ENCODE measurements around the gene PITX1. TPM values are rescaled to one million over a fixed set of nuclear protein-coding genes. Genes with fewer than 3 reads are reported as not detected.
"Not testable (repeated sequence)": the region's sequence is repeated elsewhere in the genome, so short reads cannot be mapped to it uniquely, and the experiment has no call there.

PITX1 gene
- total RNA-seq (2014; rRNA removed; shearing (Covaris generic)): 37.8 and 38.5 TPM in 2 replicates

DNA sequence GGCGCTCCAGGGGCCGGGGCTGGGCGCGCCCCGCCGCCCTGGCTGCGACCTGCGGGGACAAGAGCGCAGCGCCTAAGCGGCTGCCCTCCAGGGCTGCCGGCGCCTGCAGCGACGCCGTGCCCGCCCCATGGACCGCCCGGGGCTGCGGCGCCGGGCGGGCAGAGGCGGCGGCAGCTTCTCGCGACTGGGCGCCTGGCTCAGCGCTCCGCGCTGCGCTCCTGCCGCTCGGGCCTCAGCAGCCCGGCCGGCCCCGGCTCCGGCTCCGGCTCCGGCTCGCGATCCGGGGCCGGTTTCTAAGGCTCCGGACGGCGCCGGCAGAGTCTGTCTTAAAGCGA is at the start of gene PITX1:
PITX1 (minus strand) TSS at position 328 of the 335 bp plus-strand sequence. CDS start 347 bp downstream, outside the sequence.
- Histone ChIP-seq H3K27me3 (no peaks in the 10 kb centered on the region), H3K27ac (peak within 1 kb of the TSS; percentile 80), H3K9me3 (replicated peaks) (no peaks in the 10 kb centered on the region), H3K4me3 (peak within 1 kb of the TSS; percentile 99), H3K4me1 (no peaks in the 10 kb centered on the region), H3K36me3 (peaks cover 24% of the 10 kb centered on the region)
- no peak for DNase-seq

DNA sequence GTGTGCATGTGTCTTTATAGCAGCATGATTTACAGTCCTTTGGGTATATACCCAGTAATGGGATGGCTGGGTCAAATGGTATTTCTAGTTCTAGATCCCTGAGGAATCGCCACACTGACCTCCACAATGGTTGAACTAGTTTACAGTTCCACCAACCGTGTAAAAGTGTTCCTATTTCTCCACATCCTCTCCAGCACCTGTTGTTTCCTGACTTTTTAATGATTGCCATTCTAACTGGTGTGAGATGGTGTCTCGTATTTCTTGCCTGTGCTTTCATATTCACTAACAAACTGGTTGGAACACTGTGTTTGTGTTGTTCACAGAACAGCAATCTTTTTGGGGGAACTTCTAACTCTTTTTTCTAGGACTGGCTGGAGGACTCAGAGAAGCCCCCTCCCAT is 49.3 kb upstream of the PITX1 start:
- not testable (repeated sequence) for H3K27me3 ChIP-seq; H3K36me3 ChIP-seq; H3K4me1 ChIP-seq; H3K4me3 ChIP-seq; DNase-seq; H3K9me3 ChIP-seq (replicated peaks); H3K27ac ChIP-seq

DNA sequence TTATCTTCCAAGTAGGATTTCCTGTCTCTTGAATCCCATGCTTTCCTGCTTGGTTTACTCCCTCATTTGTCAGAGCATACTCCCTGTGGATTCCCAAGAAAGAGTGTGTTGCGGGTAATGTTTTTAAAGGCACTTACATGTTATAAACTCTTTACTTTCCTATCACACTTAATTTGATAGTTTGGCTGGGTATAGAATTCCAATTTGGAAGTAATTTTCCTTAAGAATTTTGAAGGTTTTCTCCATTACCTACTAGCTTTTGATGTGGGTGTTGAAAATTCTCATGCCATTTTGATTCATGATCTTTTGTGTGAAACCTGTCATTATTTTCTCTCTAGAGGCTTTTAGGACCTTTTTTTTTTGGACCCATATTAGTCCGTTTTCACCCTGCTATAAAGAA is 47.2 kb upstream of the PITX1 start:
- H3K36me3 ChIP-seq: no peaks in the 10 kb centered on the region
- H3K27ac ChIP-seq: no peak overlapping the region
- no peaks in the 10 kb centered on the region for H3K4me1 ChIP-seq
- 0 out of 2 replicates have a peak, but pooled peaks cover 6% of the 10 kb centered on the region for H3K9me3 ChIP-seq (replicated peaks)
- H3K27me3 ChIP-seq: no peaks in the 10 kb centered on the region
- no peak overlapping the region for H3K4me3 ChIP-seq
- no peak for DNase-seq

DNA sequence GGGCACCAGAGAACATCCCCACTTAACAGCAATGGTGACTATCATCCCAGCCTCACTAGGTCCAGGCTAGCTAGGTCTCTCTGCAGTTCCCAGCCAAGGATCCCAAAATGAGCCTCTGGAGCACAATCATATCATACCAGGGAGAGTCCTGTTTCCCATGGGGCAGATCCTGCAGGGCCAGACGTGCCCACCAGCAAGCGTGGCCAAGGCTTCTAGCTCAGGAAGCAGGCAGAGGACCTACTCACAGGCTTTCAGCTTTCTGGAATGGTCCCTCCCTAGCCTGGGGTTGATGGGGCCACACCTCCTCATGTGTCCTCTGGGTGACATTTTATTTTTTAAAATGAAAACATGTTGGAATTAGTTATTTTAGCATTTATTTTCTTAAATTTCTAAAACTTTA is 45.7 kb upstream of the PITX1 start:
- H3K27me3 ChIP-seq: no peaks in the 10 kb centered on the region

DNA sequence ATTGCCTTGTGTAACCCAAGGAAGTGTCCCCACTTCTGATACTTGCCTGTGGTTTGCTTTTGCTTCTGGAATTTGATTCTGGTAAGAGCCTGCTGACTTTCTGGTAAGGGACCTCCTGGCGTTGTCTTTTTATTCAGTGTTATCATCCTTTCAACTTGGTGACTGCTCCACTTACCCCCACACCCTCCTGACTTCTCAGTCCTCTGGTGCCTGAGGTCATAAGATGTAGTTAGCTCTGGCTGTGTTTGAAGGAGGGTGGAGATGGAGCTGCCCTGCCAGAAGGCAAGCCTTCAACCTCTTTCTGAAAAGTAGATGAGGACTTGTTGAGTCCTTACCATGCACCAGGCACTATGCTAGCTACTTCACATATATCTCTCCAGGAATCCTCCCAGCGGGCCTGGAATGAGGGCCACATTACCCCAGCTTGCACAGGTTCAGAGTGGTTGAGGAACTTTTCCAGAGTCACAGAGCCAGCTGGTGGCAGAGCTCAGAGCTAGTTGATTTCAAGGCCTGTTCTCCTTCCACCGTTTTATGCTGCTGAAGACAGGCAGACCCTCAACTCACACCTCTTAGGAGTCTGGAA is 45.2 kb upstream of the PITX1 start:
- Histone ChIP-seq H3K9me3 (replicated peaks) (0 out of 2 replicates have a peak, but pooled peaks cover 6% of the 10 kb centered on the region), H3K27ac (no peak overlapping the region), H3K4me3 (no peak overlapping the region), H3K27me3 (no peaks in the 10 kb centered on the region), H3K4me1 (no peaks in the 10 kb centered on the region), H3K36me3 (no peaks in the 10 kb centered on the region)
- DNase-seq: no peak

More for the DNA sequence above, 45.7 kb upstream of the PITX1 start:
- no peak for DNase-seq
- no peak overlapping the region for H3K27ac ChIP-seq
- 0 out of 2 replicates have a peak, but pooled peaks cover 6% of the 10 kb centered on the region for H3K9me3 ChIP-seq (replicated peaks)
- no peaks in the 10 kb centered on the region for H3K36me3 ChIP-seq
- no peaks in the 10 kb centered on the region for H3K4me1 ChIP-seq
- no peak overlapping the region for H3K4me3 ChIP-seq

DNA sequence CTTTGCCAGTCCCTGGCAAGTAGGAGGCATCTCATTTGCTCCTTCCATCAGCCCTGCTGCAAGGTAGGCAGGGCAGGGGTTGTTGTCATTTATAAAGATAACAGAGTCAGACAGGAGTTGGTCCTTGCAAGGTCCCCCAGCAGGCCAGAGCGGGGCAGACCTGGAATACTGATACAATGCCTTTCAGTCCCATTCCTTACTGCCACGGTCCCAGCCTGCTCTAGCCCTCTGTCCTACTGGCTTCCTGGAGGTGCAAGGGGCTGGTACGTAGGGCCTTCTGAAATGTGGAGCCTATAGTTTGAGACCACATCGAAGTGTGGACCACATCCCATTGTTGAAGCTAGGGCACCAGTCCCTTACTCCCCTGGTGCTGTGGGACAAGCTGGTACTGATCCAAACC is 42.8 kb upstream of the PITX1 start:
- H3K27me3 ChIP-seq: no peaks in the 10 kb centered on the region

DNA sequence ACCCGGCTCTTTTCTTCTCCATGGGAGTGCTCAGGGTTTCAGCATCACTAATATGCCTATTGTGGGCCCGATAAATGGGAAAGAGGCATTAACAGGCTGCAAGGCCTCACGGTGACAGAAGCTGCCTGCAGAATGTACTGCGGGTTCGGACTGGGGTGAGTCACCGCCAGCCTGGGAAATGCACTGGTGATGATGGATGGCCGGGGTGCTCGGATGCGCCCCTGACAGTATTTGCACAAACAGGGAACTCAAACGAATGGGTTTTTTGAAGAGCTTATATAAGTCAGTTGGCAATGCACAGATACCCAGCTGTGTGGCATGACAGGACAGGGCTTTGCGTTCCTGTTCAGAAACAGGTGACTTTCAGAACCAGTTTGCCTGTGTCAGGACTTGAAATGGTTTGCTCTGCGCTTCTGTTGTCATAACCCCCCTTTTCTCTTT is 42.0 kb upstream of the PITX1 start:
- no peaks in the 10 kb centered on the region for H3K27me3 ChIP-seq
- no peaks in the 10 kb centered on the region for H3K36me3 ChIP-seq
- no peak for DNase-seq
- 0 out of 2 replicates have a peak, but pooled peaks cover 1% of the 10 kb centered on the region for H3K9me3 ChIP-seq (replicated peaks)
- no peak overlapping the region for H3K4me3 ChIP-seq
- no peak overlapping the region for H3K27ac ChIP-seq
- H3K4me1 ChIP-seq: peaks cover 3% of the 10 kb centered on the region; the same call in 1 of the 2 replicates

More for the DNA sequence above, 42.8 kb upstream of the PITX1 start:
- Histone ChIP-seq H3K36me3 (no peaks in the 10 kb centered on the region), H3K4me1 (peaks cover 3% of the 10 kb centered on the region; the same call in 1 of the 2 replicates), H3K9me3 (replicated peaks) (0 out of 2 replicates have a peak, but pooled peaks cover 6% of the 10 kb centered on the region), H3K4me3 (no peak overlapping the region), H3K27ac (no peak overlapping the region)
- no peak for DNase-seq

DNA sequence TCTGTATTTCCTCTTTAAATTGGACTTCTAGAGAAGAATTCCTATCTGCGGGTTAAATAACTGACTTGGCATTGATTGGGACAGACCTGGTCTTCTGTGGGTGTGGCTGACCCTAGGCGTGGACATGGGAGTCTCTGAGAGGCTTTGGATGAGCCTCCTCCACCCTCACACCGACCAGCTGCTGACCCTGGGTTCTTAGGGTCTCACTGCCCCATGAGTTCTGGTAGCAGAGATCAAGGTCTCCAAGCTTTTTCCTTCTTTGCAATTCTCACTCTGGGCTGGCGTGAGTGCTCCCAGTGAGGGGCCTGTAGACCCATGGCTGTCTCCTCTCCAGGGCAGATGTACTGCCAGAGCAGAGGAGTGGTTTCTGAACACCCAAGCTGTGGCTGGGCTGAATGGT is 41.6 kb upstream of the PITX1 start:
- no peak overlapping the region for H3K4me3 ChIP-seq
- no peak overlapping the region for H3K27ac ChIP-seq
- DNase-seq: no peak

DNA sequence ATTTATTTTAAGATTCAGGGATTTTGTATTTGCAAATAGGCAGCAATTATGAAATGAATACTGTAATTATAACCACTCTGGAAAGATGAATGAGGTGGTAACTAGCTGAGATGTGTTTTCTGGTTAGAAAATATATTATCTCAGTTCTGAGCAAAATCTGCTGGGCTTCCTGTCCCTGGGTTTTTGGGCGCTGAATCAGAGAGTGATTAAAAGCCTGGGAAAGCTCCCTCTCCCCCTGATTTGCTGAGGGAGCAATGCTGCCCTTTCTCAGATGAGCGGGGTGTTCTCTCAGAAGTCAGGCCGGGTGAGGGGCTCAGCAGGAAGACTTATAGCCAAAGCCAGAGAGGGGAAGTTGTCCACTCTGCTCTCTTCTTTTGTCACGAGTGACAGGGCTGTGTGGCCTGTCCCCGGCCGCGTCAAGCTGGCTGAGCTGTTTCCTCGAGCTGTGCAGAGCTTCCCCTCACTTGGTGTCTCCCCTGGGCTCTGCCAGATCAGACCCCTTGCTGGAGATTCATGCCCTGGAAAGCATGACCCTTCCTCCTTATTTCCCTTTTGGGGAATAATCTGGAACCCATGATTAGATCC is 39.8 kb upstream of the PITX1 start:
- peaks cover 3% of the 10 kb centered on the region; the same call in 1 of the 2 replicates for H3K4me1 ChIP-seq
- H3K36me3 ChIP-seq: no peaks in the 10 kb centered on the region
- no peak overlapping the region for H3K4me3 ChIP-seq
- DNase-seq: no peak
- no peaks in the 10 kb centered on the region for H3K9me3 ChIP-seq (replicated peaks)
- H3K27me3 ChIP-seq: no peaks in the 10 kb centered on the region
- H3K27ac ChIP-seq: no peak overlapping the region

More for the DNA sequence above, 41.6 kb upstream of the PITX1 start:
- Histone ChIP-seq H3K9me3 (replicated peaks) (no peaks in the 10 kb centered on the region), H3K36me3 (no peaks in the 10 kb centered on the region), H3K4me1 (peaks cover 3% of the 10 kb centered on the region; the same call in 1 of the 2 replicates), H3K27me3 (no peaks in the 10 kb centered on the region)

DNA sequence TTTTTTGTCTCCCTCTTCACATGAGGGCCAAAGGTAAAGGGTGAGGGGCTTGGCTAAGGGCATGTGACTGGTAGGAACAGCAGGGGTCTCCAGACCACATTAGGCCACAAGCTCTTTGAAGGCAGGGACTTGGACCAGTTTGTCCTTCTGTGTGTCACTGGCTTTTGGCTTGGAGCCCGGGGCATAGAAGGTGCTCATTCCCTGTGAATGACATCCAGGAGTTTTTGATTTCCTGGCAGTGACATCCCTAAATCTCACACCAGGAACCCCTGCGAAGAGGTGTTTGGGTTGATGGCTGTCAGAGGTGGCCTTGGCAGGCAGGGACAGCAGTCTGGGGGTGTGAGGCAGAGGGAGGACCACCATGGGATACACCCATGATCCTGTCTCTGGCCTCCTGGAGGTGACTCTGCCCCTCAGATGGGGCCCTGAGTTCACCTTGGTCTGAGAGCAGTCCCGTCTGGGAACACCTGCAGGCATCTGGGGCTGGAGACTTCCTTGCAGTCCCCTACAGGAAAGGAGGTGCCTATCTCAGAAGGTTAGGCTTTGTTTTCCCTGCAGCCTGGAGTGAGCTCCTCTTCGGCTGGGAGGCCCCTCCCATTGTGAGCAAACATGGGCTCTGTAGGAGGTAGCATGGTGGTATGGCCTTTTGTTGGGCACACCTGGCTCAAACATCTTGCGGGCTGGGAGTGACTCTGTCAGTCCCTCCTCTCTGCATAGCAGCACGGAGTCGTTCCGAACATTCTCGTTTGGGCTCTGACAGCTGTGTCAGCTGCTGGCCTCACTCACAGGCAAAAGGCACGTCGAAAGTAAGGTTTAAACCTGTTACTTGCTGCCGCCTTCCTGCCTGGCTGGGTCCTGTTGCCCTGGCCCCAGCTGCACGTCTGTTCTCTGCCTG is 38.6 kb upstream of the PITX1 start:
- peak; percentile 40 to 52 for DNase-seq
- Histone ChIP-seq H3K36me3 (no peaks in the 10 kb centered on the region), H3K4me3 (no peak overlapping the region), H3K27ac (no peak overlapping the region), H3K4me1 (peaks cover 10% of the 10 kb centered on the region), H3K27me3 (no peaks in the 10 kb centered on the region), H3K9me3 (replicated peaks) (no peaks in the 10 kb centered on the region)

DNA sequence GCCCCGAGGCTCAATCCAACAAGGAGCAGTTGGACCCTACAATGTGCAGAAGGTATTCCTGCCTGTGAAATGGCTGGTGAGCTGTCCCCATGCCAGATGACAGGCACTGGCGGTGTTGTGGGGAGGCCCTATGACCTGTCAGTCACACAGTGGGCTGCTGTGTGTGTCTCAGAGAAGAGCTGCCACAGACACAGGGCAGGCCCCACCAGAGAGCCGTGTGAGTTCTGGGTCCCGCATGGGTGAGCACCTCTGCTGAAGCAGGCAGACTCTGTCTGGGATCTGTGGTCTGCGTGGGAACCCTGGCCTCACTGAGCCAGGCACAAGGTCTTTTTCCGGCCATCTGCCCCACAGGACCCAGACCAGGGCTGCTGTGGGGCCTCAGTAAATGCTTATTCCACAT is 37.3 kb upstream of the PITX1 start:
- H3K36me3 ChIP-seq: no peaks in the 10 kb centered on the region
- no peaks in the 10 kb centered on the region for H3K27me3 ChIP-seq
- no peak overlapping the region for H3K27ac ChIP-seq
- no peak for DNase-seq
- H3K9me3 ChIP-seq (replicated peaks): no peaks in the 10 kb centered on the region
- H3K4me1 ChIP-seq: peaks cover 13% of the 10 kb centered on the region
- no peak overlapping the region for H3K4me3 ChIP-seq

DNA sequence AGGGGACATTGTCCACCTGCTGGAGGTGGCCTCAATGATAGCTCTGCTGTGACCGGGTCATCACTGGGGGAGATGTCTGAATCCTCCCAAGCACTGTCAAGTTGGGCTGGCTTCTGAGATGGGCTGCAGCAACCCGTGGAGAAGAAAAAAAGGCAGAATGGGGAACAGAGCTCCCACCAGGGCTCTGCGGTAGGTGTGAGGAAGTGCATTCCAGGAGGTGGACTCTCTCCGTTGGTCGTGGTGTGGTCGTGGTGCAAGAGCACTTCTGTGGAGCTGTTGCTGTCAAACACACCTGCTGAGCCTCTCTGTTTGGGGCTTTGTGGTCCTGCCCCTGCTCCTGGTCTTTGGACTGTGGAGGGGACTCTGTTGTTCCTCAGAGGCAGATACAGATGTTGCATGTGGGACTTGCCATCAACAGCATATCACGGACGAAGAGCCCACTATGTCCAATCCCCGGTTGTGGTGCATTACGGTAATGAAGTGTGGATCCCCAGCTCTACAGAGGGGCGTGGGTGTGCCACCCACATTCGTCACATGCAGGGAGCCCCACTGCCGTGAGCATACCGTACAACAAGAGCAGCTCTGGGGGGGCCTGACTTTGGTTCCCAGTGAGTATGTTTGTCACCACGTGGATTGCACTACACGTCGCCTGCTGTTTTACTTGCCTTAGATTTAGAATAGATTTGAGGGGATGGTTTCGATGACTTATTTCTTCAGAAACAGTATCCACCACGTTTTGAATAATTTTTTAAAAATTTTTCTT is 36.0 kb upstream of the PITX1 start:
- Histone ChIP-seq H3K27ac (no peak overlapping the region), H3K27me3 (no peaks in the 10 kb centered on the region), H3K9me3 (replicated peaks) (no peaks in the 10 kb centered on the region), H3K4me1 (peaks cover 13% of the 10 kb centered on the region), H3K36me3 (no peaks in the 10 kb centered on the region), H3K4me3 (no peak overlapping the region)
- no peak for DNase-seq

DNA sequence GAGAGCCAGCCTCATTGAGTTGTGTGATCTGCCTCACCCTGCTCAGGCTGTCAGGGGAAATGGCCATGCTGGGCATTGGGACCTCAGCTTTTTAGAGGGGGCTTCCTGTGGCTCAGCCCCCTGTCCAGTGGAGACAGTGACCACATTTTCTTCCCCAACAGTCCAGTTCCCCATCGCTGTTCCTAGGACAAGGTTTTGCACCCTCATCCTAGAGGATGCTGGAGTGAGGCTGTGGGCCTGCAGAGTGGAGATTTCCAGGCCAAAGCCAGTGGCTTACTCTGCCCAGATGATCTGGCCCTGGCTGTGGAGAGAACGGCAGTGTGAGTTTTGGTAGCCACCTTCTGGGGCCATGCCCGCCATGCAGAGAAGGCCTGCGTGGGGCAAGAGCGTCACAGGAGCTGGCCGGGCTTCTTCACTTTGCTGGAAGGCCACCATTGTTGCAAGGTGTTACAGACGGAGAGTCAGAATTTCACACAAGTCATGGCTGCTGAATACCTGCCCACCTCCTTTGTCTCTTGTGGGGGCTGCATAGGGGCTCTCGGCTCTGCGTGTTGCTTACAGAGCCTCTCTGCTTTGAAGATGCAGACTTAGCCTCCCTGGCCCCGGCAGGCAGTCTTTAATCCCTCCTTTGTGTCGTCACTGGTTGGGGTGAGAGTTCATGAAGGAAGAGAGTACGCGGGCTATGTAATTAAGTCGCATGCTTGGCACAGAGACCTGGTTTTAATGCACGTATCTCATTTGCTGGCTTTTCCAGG is 35.2 kb upstream of the PITX1 start:
- Histone ChIP-seq H3K4me1 (peaks cover 13% of the 10 kb centered on the region), H3K27ac (no peak overlapping the region), H3K9me3 (replicated peaks) (no peaks in the 10 kb centered on the region), H3K36me3 (no peaks in the 10 kb centered on the region), H3K27me3 (no peaks in the 10 kb centered on the region), H3K4me3 (no peak overlapping the region)
- DNase-seq: no peak

DNA sequence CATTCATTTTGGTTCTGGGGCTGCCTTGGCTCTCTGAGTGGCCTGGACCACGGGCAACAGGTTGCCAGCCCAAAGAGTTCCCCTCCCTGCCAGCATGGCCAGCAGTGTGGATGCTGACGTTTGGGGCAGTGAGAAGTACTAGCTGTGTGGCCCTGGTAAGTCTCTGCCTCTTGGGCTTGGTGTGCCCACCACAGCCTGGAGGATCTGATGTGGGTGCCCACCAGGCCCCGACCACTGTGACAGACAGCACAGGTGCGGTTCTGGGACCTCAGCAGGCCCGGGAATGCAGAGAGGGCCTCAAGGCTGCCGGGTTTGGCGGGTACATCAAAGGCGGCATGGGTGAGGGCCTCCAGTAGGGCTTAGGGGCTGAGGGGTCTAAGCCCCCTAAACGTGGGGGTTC is 33.6 kb upstream of the PITX1 start:
- Histone ChIP-seq H3K4me1 (peaks cover 13% of the 10 kb centered on the region), H3K9me3 (replicated peaks) (no peaks in the 10 kb centered on the region), H3K27ac (no peak overlapping the region), H3K27me3 (no peaks in the 10 kb centered on the region), H3K4me3 (no peak overlapping the region), H3K36me3 (no peaks in the 10 kb centered on the region)
- peak; percentile 40 to 60 for DNase-seq
